Panc1 (cell line): ENCODE measurements around the gene NEK5. TPM values are rescaled to one million over a fixed set of nuclear protein-coding genes. Genes with fewer than 3 reads are reported as not detected.

Source experiments
- ATAC-seq: fragments of 200-7000 bp; cut with Tn5 transposase; 2 replicates; pipeline ENCODE4 v1.9.1; 2020; ENCODE audit warnings: mild to moderate bottlenecking, moderate library complexity
- BruUV-seq: library from RNA; stranded (reverse); fragments of 400-500 nt; replicated peaks from 2 replicates; lab custom pipeline; 2021; lab: Mats Ljungman, UMichigan
- CTCF ChIA-PET: fragments of 300-600 bp; sonication (Branson Sonifier 250); formaldehyde crosslinking; loops from one replicate; lab custom pipeline; 2022; ENCODE audit warnings: antibody characterized with exemption; lab: Charles Lee
- POLR2A ChIA-PET: fragments of 300-600 bp; sonication (Branson Sonifier 250); formaldehyde crosslinking; loops from one replicate; lab custom pipeline; 2022; ENCODE audit warnings: antibody characterized with exemption; lab: Charles Lee
- DNase-seq: peaks from one replicate; pipeline ENCODE4 v3.0.0-alpha.2; 2010; ENCODE audit warnings: low read depth, low spot score
- H3K27ac ChIP-seq: 2 replicates; pipeline ENCODE4 v1.5.1; 2011; ENCODE audit warnings: mild to moderate bottlenecking, low read length, inconsistent platforms
- H3K27me3 ChIP-seq: fragments of 200-500 bp; sonication (Bioruptor generic); 2 replicates; pipeline ENCODE4 v1.6.0; 2014; ENCODE audit warnings: low read length, inconsistent platforms; ENCODE audit not compliant: control insufficient read depth, insufficient read depth
- H3K36me3 ChIP-seq: fragments of 200-500 bp; sonication (Bioruptor generic); 2 replicates; pipeline ENCODE4 v1.5.1; 2014; ENCODE audit warnings: inconsistent platforms, mild to moderate bottlenecking, low read length, moderate library complexity; ENCODE audit not compliant: control insufficient read depth, insufficient read depth
- H3K4me1 ChIP-seq: 2 replicates; pipeline ENCODE4 v1.5.1; 2011; ENCODE audit warnings: inconsistent platforms, mild to moderate bottlenecking, low read length, moderate library complexity; ENCODE audit not compliant: control insufficient read depth, insufficient read depth
- H3K4me3 ChIP-seq, 2 experiments: 2 replicates each; pipeline ENCODE4 v1.5.1; 2011 to 2012; ENCODE audit warnings: low read depth in 2 of 2, low read length in 2 of 2, mild to moderate bottlenecking in 2 of 2, inconsistent platforms in 1 of 2, moderate library complexity in 1 of 2
- H3K9me3 ChIP-seq: fragments of 200-500 bp; sonication (Bioruptor generic); 2 replicates; pipeline ENCODE4 v1.5.1; 2014; ENCODE audit warnings: low read depth, mild to moderate bottlenecking, inconsistent platforms, low read length, moderate library complexity; ENCODE audit not compliant: control insufficient read depth, insufficient read depth
- CTCF ChIP-seq: fragments of 450-650 bp; IDR thresholded peaks from 2 replicates; pipeline ENCODE4 v1.5.1; 2017; ENCODE audit warnings: mild to moderate bottlenecking
- POLR2AphosphoS5 ChIP-seq: IDR thresholded peaks from 2 replicates; pipeline ENCODE4 v1.6.1; 2012; ENCODE audit warnings: mild to moderate bottlenecking, low read depth, low read length, moderate library complexity
- REST ChIP-seq, 2 experiments: IDR thresholded peaks; 2 replicates each; pipeline ENCODE4 v1.6.1; 2011 to 2012; ENCODE audit warnings: low read depth in 2 of 2, control low read depth in 1 of 2, low read length in 1 of 2, mild to moderate bottlenecking in 1 of 2, moderate library complexity in 1 of 2; ENCODE audit not compliant: insufficient read depth in 1 of 2
- SIN3A ChIP-seq: IDR thresholded peaks from 2 replicates; pipeline ENCODE4 v1.6.1; 2012; ENCODE audit warnings: low read depth, mild to moderate bottlenecking, low read length, moderate library complexity, borderline replicate concordance; ENCODE audit not compliant: insufficient read depth
- TCF7L2 ChIP-seq: IDR thresholded peaks from 2 replicates; pipeline ENCODE4 v1.6.1; 2011; ENCODE audit warnings: mild to moderate bottlenecking, low read depth, low read length, inconsistent platforms
- in situ Hi-C: cut with HindIII; loops from 2 replicates; pipeline ENCODE4 v1.10.0; 2016; ENCODE audit warnings: low sequenced_read_pairs, low pct_unique_long_range_greater_than_20kb
- intact Hi-C: fragments of 100-400 bp; cut with micrococcal nuclease; formaldehyde crosslinking; loops from one replicate; pipeline ENCODE4 v1.10.0; 2022; ENCODE audit not compliant: unreplicated experiment
- total RNA-seq: library from RNA; stranded (reverse); gene quantifications from one replicate; pipeline ENCODE4 v1.2.1, GENCODE V29; 2021; ENCODE audit not compliant: unreplicated experiment

The NEK5 gene
- total RNA-seq, 1 experiment from 2014 or later: 0.08 TPM

- ChIA-PET CTCF (no interaction called here), POLR2A (no interaction called here)
- no TSS peak for BruUV-seq
- H3K36me3 ChIP-seq: no peaks in the 10 kb centered on the region
- no peaks in the 10 kb centered on the region for H3K9me3 ChIP-seq
- no peak overlapping the region for H3K4me3 ChIP-seq
- H3K4me1 ChIP-seq: no peaks in the 10 kb centered on the region
- in situ Hi-C loops: no loop called here
- intact Hi-C loops: no loop called here
- DNase-seq (no peak), ATAC-seq (no peak)
- TF ChIP-seq REST (IDR thresholded peaks at IDR 0.05; ENCODE audit: insufficient read depth in 1 of 2, low read depth in 2 of 2, low read length in 1 of 2) (no peak), SIN3A (no peak), TCF7L2 (no peak), CTCF (no peak), POLR2AphosphoS5 (no peak)
- no peak overlapping the region for H3K27ac ChIP-seq
- no peaks in the 10 kb centered on the region for H3K27me3 ChIP-seq
Measured at GRCh38 chr13:52118095-52118494, 10.8 kb downstream of the NEK5 start.

- in situ Hi-C loops (no loop called here), intact Hi-C loops (no loop called here)
- ChIA-PET POLR2A (no interaction called here), CTCF (no interaction called here)
- Histone ChIP-seq H3K4me3 (no peak overlapping the region), H3K9me3 (no peaks in the 10 kb centered on the region), H3K27me3 (no peaks in the 10 kb centered on the region; the same call in none of the 2 replicates), H3K27ac (no peak overlapping the region), H3K36me3 (no peaks in the 10 kb centered on the region), H3K4me1 (no peaks in the 10 kb centered on the region)
- ATAC-seq: no peak
- no peak for TF ChIP-seq SIN3A
- TF ChIP-seq TCF7L2: no peak
- TF ChIP-seq CTCF: no peak
- TF ChIP-seq POLR2AphosphoS5: no peak
- no peak for TF ChIP-seq REST (IDR thresholded peaks at IDR 0.05; ENCODE audit: insufficient read depth in 1 of 2, low read depth in 2 of 2, low read length in 1 of 2)
- no TSS peak for BruUV-seq
- no peak for DNase-seq
Measured at GRCh38 chr13:52112591-52112990, 16.3 kb downstream of the NEK5 start.
